ENCODE results near the gene ADAMTSL1. TPM values are rescaled to one million over a fixed set of nuclear protein-coding genes. Genes with fewer than 3 reads are reported as not detected.

Gene ADAMTSL1
- total RNA-seq, 2 donors from 2014 or later, result not detected

GRCh38 chr9:18890372-18890771 lies 416.4 kb downstream of the ADAMTSL1 start:
- H3K9me3 Mint-ChIP-seq, result peaks cover 5 to 6% of the 10 kb centered on the region in 2 donors
- no peak for ATAC-seq (replicated peaks in 1 of 2)

GRCh38 chr9:18891946-18892670 lies 418.2 kb downstream of the ADAMTSL1 start:
- DNase-seq, result no peak
- Mint-ChIP-seq H3K36me3 (ENCODE audit: insufficient read depth in 2 of 2) (peaks cover 2 to 11% of the 10 kb centered on the region in 2 donors), H3K27me3 (ENCODE audit: low read depth) (no peaks in the 10 kb centered on the region), H3K27ac (no peak overlapping the region), H3K4me1 (ENCODE audit: low read depth) (no peaks in the 10 kb centered on the region), H3K4me3 (no peak overlapping the region), H3K9me3 (peaks cover 8 to 14% of the 10 kb centered on the region in 2 donors)
- ATAC-seq (replicated peaks in 1 of 2), result no peak

More at GRCh38 chr9:18890372-18890771, 416.4 kb downstream of the ADAMTSL1 start:
- no peak for DNase-seq
- Mint-ChIP-seq H3K27ac (no peak overlapping the region), H3K4me3 (no peak overlapping the region), H3K4me1 (ENCODE audit: low read depth) (no peaks in the 10 kb centered on the region), H3K36me3 (ENCODE audit: insufficient read depth in 2 of 2) (peaks cover 2 to 4% of the 10 kb centered on the region in 2 donors), H3K27me3 (ENCODE audit: low read depth) (no peaks in the 10 kb centered on the region)

- H3K4me1 Mint-ChIP-seq (ENCODE audit: low read depth), result no peaks in the 10 kb centered on the region
- no peak overlapping the region for H3K4me3 Mint-ChIP-seq
- DNase-seq (no peak), ATAC-seq (replicated peaks in 1 of 2) (no peak)
- peaks cover 8 to 14% of the 10 kb centered on the region in 2 donors for H3K9me3 Mint-ChIP-seq
- no peak overlapping the region for H3K27ac Mint-ChIP-seq
- H3K36me3 Mint-ChIP-seq (ENCODE audit: insufficient read depth in 2 of 2), result peaks cover 2 to 11% of the 10 kb centered on the region in 2 donors
- no peaks in the 10 kb centered on the region for H3K27me3 Mint-ChIP-seq (ENCODE audit: low read depth)
These were observed 419.1 kb downstream of the ADAMTSL1 start for GRCh38 chr9:18893046-18893445.

GRCh38 chr9:18893491-18893890 lies 419.5 kb downstream of the ADAMTSL1 start:
- no peak for ATAC-seq (replicated peaks in 1 of 2)
- H3K9me3 Mint-ChIP-seq, result peaks cover 10 to 16% of the 10 kb centered on the region in 2 donors

GRCh38 chr9:18896004-18896403 lies 422.1 kb downstream of the ADAMTSL1 start:
- H3K27ac Mint-ChIP-seq, result peak overlapping the region; percentile 5
- peaks cover 6 to 11% of the 10 kb centered on the region in 2 donors for H3K36me3 Mint-ChIP-seq (ENCODE audit: insufficient read depth in 2 of 2)
- H3K4me3 Mint-ChIP-seq, result no peak overlapping the region
- no peak for ATAC-seq (replicated peaks in 1 of 2)
- peaks cover 15 to 21% of the 10 kb centered on the region in 2 donors for H3K9me3 Mint-ChIP-seq
- no peaks in the 10 kb centered on the region for H3K27me3 Mint-ChIP-seq (ENCODE audit: low read depth)
- H3K4me1 Mint-ChIP-seq (ENCODE audit: low read depth), result no peaks in the 10 kb centered on the region
- DNase-seq, result no peak

More at GRCh38 chr9:18893491-18893890, 419.5 kb downstream of the ADAMTSL1 start:
- H3K27me3 Mint-ChIP-seq (ENCODE audit: low read depth), result no peaks in the 10 kb centered on the region
- H3K4me3 Mint-ChIP-seq, result no peak overlapping the region
- H3K4me1 Mint-ChIP-seq (ENCODE audit: low read depth), result no peaks in the 10 kb centered on the region
- peaks cover 6 to 11% of the 10 kb centered on the region in 2 donors for H3K36me3 Mint-ChIP-seq (ENCODE audit: insufficient read depth in 2 of 2)
- H3K27ac Mint-ChIP-seq, result no peak overlapping the region
- DNase-seq, result no peak

GRCh38 chr9:18896531-18897179 lies 422.7 kb downstream of the ADAMTSL1 start:
- Mint-ChIP-seq H3K27me3 (ENCODE audit: low read depth) (no peaks in the 10 kb centered on the region), H3K27ac (no peak overlapping the region), H3K4me3 (no peak overlapping the region), H3K36me3 (ENCODE audit: insufficient read depth in 2 of 2) (peaks cover 6 to 11% of the 10 kb centered on the region in 2 donors), H3K4me1 (ENCODE audit: low read depth) (no peaks in the 10 kb centered on the region), H3K9me3 (peaks cover 15 to 21% of the 10 kb centered on the region in 2 donors)
- no peak for DNase-seq
- ATAC-seq (replicated peaks in 1 of 2), result peak in 1 of 2 donors; percentile 60

- Mint-ChIP-seq H3K9me3 (peaks cover 5 to 6% of the 10 kb centered on the region in 2 donors), H3K36me3 (ENCODE audit: insufficient read depth in 2 of 2) (peaks cover 0 to 3% of the 10 kb centered on the region in 2 donors), H3K27ac (no peak overlapping the region), H3K4me1 (ENCODE audit: low read depth) (no peaks in the 10 kb centered on the region), H3K4me3 (no peak overlapping the region), H3K27me3 (ENCODE audit: low read depth) (peaks cover 2% of the 10 kb centered on the region)
- ATAC-seq (replicated peaks in 1 of 2) (no peak), DNase-seq (no peak)
These were observed 429.5 kb downstream of the ADAMTSL1 start for GRCh38 chr9:18903450-18903849.

GRCh38 chr9:18905028-18905882 lies 431.3 kb downstream of the ADAMTSL1 start:
- DNase-seq (no peak), ATAC-seq (replicated peaks in 1 of 2) (no peak)
- no peak overlapping the region for H3K27ac Mint-ChIP-seq
- H3K9me3 Mint-ChIP-seq, result peaks cover 1 to 2% of the 10 kb centered on the region in 2 donors
- H3K36me3 Mint-ChIP-seq (ENCODE audit: insufficient read depth in 2 of 2), result peaks cover 0 to 3% of the 10 kb centered on the region in 2 donors
- peaks cover 8% of the 10 kb centered on the region for H3K27me3 Mint-ChIP-seq (ENCODE audit: low read depth)
- H3K4me3 Mint-ChIP-seq, result no peak overlapping the region
- no peaks in the 10 kb centered on the region for H3K4me1 Mint-ChIP-seq (ENCODE audit: low read depth)

GRCh38 chr9:18905883-18906629 lies 432.1 kb downstream of the ADAMTSL1 start:
- Mint-ChIP-seq H3K27ac (no peak overlapping the region), H3K36me3 (ENCODE audit: insufficient read depth in 2 of 2) (peaks cover 0 to 3% of the 10 kb centered on the region in 2 donors), H3K27me3 (ENCODE audit: low read depth) (peaks cover 8% of the 10 kb centered on the region), H3K4me3 (no peak overlapping the region), H3K4me1 (ENCODE audit: low read depth) (no peaks in the 10 kb centered on the region), H3K9me3 (peaks cover 0 to 1% of the 10 kb centered on the region in 2 donors)
- ATAC-seq (replicated peaks in 1 of 2) (no peak), DNase-seq (no peak)

- ATAC-seq (replicated peaks in 1 of 2) (no peak), DNase-seq (no peak)
- Mint-ChIP-seq H3K27me3 (ENCODE audit: low read depth) (peaks cover 8% of the 10 kb centered on the region), H3K4me3 (no peak overlapping the region), H3K36me3 (ENCODE audit: insufficient read depth in 2 of 2) (peaks cover 0 to 3% of the 10 kb centered on the region in 2 donors), H3K27ac (no peak overlapping the region), H3K9me3 (peaks cover 0 to 1% of the 10 kb centered on the region in 2 donors), H3K4me1 (ENCODE audit: low read depth) (no peaks in the 10 kb centered on the region)
These were observed 432.9 kb downstream of the ADAMTSL1 start for GRCh38 chr9:18906656-18907395.

- ATAC-seq (replicated peaks in 1 of 2) (no peak), DNase-seq (no peak)
- Mint-ChIP-seq H3K36me3 (ENCODE audit: insufficient read depth in 2 of 2) (no peaks in the 10 kb centered on the region), H3K9me3 (no peaks in the 10 kb centered on the region), H3K27me3 (ENCODE audit: low read depth) (peaks cover 8% of the 10 kb centered on the region), H3K27ac (no peak overlapping the region), H3K4me1 (ENCODE audit: low read depth) (no peaks in the 10 kb centered on the region), H3K4me3 (no peak overlapping the region)
These were observed 434.1 kb downstream of the ADAMTSL1 start for GRCh38 chr9:18907927-18908625.
